ENCODE data around the gene DLGAP4. TPM values are rescaled to one million over a fixed set of nuclear protein-coding genes. Genes with fewer than 3 reads are reported as not detected.

DLGAP4 gene
- total and polyA plus RNA-seq, 2 of the 13 experiments (the other 11 are each of a cell fraction or from before 2014, with no cell fraction given) = 15.2 to 26.7 TPM

DNA sequence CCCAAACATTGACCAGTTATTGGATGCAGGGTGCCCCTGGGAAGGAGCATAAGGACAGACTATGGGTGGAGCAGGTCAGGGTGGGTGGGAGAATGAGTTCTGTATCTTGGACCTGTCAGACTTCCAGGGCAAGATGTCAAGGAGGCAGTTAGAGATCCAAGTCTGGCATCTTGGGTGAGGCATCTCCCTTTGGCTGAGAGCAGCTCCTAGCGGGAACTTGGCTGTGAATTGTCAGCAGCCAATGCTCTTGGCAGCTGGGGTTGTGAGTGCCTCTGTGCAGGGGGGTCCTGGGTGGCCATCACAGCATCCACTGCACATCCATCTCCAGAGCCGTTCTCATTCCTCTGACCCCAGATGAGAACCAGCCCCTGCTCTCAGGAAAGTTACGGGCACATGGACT, 118.2 kb downstream of the DLGAP4 start:
- BruUV-seq (replicated peaks) = no TSS peak
- no peak overlapping the region for H3K9ac ChIP-seq (ENCODE audit: insufficient read depth, low read depth, low read length)
- H3K4me1 ChIP-seq (ENCODE audit: insufficient read depth, low read length) = no peaks in the 10 kb centered on the region
- WGBS (ENCODE audit: low lambda C conversion rate) = 32% methylated on average over 3 of the region's 3 CpGs
- intact Hi-C loops (cut with micrococcal nuclease; ENCODE audit: unreplicated experiment) (no loop called here), in situ Hi-C loops (cut with HindIII; ENCODE audit: extremely low pct_ligation_motif_present, low pct_unique_long_range_greater_than_20kb) (no loop called here)
- no peak overlapping the region for H3K27ac ChIP-seq (ENCODE audit: extremely low read length, insufficient read depth, low read length)
- H3K9me3 ChIP-seq (ENCODE audit: low read length) = no peaks in the 10 kb centered on the region
- H2AFZ ChIP-seq (ENCODE audit: low read length) = no peak overlapping the region
- ATAC-seq (no peak), FAIRE-seq (no peak), DNase-seq (ENCODE audit: low spot score) (no peak)
- TF ChIP-seq GATAD1 (CRISPR knock-in tag; IDR thresholded peaks at IDR 0.05) = no peak
- TF ChIP-seq GABPA (IDR thresholded peaks at IDR 0.05; ENCODE audit: low read depth, low read length) = no peak
- TF ChIP-seq GABPA (CRISPR knock-in tag; IDR thresholded peaks at IDR 0.05; ENCODE audit: low read depth) = no peak
- TF ChIP-seq ZSCAN21 (CRISPR knock-in tag; IDR thresholded peaks at IDR 0.05; ENCODE audit: borderline replicate concordance) = no peak
- TF ChIP-seq, protein P1, sequence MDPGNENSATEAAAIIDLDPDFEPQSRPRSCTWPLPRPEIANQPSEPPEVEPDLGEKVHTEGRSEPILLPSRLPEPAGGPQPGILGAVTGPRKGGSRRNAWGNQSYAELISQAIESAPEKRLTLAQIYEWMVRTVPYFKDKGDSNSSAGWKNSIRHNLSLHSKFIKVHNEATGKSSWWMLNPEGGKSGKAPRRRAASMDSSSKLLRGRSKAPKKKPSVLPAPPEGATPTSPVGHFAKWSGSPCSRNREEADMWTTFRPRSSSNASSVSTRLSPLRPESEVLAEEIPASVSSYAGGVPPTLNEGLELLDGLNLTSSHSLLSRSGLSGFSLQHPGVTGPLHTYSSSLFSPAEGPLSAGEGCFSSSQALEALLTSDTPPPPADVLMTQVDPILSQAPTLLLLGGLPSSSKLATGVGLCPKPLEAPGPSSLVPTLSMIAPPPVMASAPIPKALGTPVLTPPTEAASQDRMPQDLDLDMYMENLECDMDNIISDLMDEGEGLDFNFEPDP (CRISPR knock-in tag; conservative IDR thresholded peaks at IDR 0.05) = no peak
- no peak for TF ChIP-seq PAWR (CRISPR knock-in tag; IDR thresholded peaks at IDR 0.05; ENCODE audit: borderline replicate concordance)
- no peak overlapping the region for H3K4me2 ChIP-seq (ENCODE audit: low read depth, low read length)
- no peaks in the 10 kb centered on the region for H3K79me2 ChIP-seq (ENCODE audit: insufficient read depth, low read length)
- H4K20me1 ChIP-seq (ENCODE audit: insufficient read depth, low read length) = no peaks in the 10 kb centered on the region
- POLR2A ChIA-PET = no interaction called here
- CTCF ChIA-PET (ENCODE audit: low intra/inter-chr PET ratio, low total read pairs) = no interaction called here
- no peaks in the 10 kb centered on the region for H3K36me3 ChIP-seq (replicated peaks in 1 of 2; ENCODE audit: control insufficient read depth in 1 of 2, insufficient read depth in 2 of 2, low read length in 2 of 2)
- no peak overlapping the region for H3K4me3 ChIP-seq (replicated peaks in 1 of 3; ENCODE audit: insufficient read depth in 1 of 3, low read depth in 2 of 3, low read length in 3 of 3)
- H3K27me3 ChIP-seq (ENCODE audit: control insufficient read depth in 1 of 2, insufficient read depth in 2 of 2, low read length in 2 of 2) = peaks cover 2 to 31% of the 10 kb centered on the region in 2 experiments; a peak in 4 of 5 replicates

DNA sequence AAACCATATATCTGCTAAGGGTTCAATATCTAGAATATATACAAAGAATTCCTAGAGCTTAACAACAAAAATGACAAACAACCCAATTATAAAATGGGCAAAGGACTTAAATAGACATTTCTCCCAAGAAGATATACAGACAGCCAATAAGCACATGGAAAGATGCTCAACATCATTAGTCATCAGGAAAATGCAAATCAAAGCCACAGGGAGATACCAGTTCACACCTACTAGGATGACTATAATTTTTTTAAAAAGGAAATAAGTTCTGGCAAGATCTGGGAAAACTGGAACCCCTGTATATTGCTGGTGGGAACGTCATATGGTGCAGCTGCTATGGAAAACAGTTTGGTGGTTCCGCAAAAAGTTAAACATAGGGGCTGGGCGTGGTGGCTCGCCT, 119.0 kb downstream of the DLGAP4 start:
- POLR2A ChIA-PET = no interaction called here
- in situ Hi-C loops (cut with HindIII; ENCODE audit: extremely low pct_ligation_motif_present, low pct_unique_long_range_greater_than_20kb) (no loop called here), intact Hi-C loops (cut with micrococcal nuclease; ENCODE audit: unreplicated experiment) (no loop called here)
- Histone ChIP-seq H2AFZ (ENCODE audit: low read length) (no peak overlapping the region), H3K36me3 (replicated peaks in 1 of 2; ENCODE audit: control insufficient read depth in 1 of 2, insufficient read depth in 2 of 2, low read length in 2 of 2) (no peaks in the 10 kb centered on the region), H3K4me3 (replicated peaks in 1 of 3; ENCODE audit: insufficient read depth in 1 of 3, low read depth in 2 of 3, low read length in 3 of 3) (no peak overlapping the region), H3K9ac (ENCODE audit: insufficient read depth, low read depth, low read length) (no peak overlapping the region), H3K4me1 (ENCODE audit: insufficient read depth, low read length) (no peaks in the 10 kb centered on the region), H4K20me1 (ENCODE audit: insufficient read depth, low read length) (no peaks in the 10 kb centered on the region), H3K9me3 (ENCODE audit: low read length) (no peaks in the 10 kb centered on the region), H3K4me2 (ENCODE audit: low read depth, low read length) (no peak overlapping the region), H3K27me3 (ENCODE audit: control insufficient read depth in 1 of 2, insufficient read depth in 2 of 2, low read length in 2 of 2) (peaks cover 0 to 28% of the 10 kb centered on the region in 2 experiments; a peak in 4 of 5 replicates), H3K79me2 (ENCODE audit: insufficient read depth, low read length) (no peaks in the 10 kb centered on the region), H3K27ac (ENCODE audit: extremely low read length, insufficient read depth, low read length) (no peak overlapping the region)
- BruUV-seq (replicated peaks) = no TSS peak
- CTCF ChIA-PET (ENCODE audit: low intra/inter-chr PET ratio, low total read pairs) = no interaction called here
- WGBS (ENCODE audit: low lambda C conversion rate) = 60% methylated on average over 4 of the region's 4 CpGs
- TF ChIP-seq HNRNPH1 (optimal IDR thresholded peaks at IDR 0.05; ENCODE audit: low read depth, low read length) = no peak
- TF ChIP-seq ZNF546 (CRISPR knock-in tag; conservative IDR thresholded peaks at IDR 0.05) = no peak
- no peak for TF ChIP-seq ZNF143 (CRISPR knock-in tag; IDR thresholded peaks at IDR 0.05)
- no peak for FAIRE-seq
- ATAC-seq = no peak
- DNase-seq (ENCODE audit: low spot score) = no peak

All from HepG2 (cell line).